HG03175 (cell line): ENCODE measurements around the gene ATP5F1E.
A peak's percentile ranks its signal among the peaks of the same experiment; 100 is the strongest.

Experiments
- ATAC-seq: cut with Tn5 transposase; IDR thresholded peaks from one replicate; pipeline ENCODE4 v1.9.1; 2021; ENCODE audit warnings: mild to moderate bottlenecking, moderate library complexity; ENCODE audit not compliant: unreplicated experiment

Gene ATP5F1E

DNA sequence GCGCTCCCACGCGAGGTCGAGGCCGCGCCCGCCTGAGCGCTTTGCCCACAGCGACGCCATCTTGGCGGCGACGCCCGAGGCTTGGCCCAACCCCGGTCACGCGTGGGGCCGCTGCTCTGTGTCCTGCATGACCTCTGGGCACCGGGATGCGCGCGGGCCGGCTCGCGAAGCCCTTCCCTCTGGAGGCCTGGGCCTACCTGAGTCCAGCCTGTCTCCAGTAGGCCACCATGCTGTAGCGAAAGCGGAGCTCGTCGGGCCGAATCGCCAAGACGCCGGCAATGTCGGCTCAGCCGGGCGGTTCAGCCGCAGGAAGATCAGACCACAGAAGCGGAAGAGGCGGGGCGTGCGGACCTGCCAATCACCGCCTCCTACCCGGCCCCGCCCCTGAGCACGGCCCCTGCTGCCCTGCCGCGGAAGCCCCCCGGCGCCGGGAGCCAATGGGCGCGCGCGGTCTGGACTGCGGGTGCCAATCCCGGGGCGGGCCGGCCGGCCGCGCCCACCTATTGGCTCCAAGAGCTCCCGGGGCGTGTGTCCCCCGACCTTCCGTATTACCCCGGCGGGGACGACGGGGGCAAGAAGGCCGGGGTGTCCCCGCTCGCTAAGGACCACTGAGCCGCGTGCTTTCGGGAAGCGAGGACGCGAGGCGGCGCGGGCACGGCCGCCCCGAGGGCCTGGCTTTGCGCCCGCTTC is at the start of gene ATP5F1E:
TSS of gene ATP5F1E (minus strand) at position 313 of the 690 bp plus-strand sequence. CDS start at position 229, 84 bp downstream.
- ATAC-seq: peak; percentile 91

DNA sequence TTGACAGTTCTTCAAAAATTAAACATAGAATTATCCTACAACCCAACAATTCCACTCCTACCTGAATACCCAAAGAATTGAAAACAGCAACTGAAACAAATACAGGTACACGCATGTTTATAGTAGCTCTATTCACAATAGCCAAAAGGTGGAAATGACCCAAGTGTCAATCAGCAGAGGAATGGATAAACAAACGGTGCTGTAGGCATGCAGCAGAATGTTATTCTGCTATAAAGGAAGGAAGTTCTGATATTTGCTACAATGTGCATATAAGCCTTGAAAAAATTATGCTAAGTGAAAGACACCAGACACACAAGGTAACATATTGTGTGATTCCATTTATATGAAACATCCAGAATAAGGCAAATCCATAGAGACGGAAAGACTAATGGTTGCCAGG is 48.9 kb upstream of the ATP5F1E start:
- no peak for ATAC-seq

DNA sequence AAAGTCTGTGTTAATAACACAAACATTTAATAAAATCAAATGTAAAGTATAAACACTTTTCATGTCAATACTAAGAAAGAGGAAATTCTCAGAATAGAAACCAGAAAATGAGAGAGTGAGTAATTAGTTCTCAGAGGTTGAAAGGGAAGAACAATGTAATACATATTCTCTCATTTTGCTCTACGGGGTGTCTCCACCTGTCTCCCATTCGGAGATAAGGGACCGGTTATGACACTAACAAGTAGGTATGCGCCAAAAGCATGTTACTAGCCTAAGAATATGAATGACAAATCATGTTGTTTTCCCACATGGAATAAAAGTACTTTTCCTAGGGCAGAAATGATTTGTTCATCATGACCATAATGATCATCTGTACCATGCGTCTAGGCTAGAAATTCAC is 46.1 kb upstream of the ATP5F1E start:
- no peak for ATAC-seq

DNA sequence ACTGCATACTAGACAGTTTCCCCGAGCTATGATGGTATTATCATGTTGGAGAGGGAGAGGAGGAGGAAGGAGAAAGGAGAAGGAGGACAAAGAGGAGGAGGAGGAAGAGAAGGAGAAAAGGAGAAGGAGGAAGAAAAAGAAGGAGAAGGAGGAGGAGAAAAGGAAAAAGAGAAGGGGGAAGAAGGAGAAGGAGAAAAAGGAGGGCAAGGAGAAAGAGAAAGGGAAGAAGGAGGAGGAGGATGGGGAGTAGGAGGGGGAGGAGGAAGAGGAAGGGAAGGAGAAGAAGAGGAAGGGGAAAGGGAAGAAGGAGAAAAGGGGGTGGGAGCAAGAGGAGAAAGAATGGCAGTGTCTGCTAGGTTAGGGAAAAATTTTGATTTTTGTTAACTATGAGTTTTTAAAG is 45.6 kb upstream of the ATP5F1E start:
- no peak for ATAC-seq

DNA sequence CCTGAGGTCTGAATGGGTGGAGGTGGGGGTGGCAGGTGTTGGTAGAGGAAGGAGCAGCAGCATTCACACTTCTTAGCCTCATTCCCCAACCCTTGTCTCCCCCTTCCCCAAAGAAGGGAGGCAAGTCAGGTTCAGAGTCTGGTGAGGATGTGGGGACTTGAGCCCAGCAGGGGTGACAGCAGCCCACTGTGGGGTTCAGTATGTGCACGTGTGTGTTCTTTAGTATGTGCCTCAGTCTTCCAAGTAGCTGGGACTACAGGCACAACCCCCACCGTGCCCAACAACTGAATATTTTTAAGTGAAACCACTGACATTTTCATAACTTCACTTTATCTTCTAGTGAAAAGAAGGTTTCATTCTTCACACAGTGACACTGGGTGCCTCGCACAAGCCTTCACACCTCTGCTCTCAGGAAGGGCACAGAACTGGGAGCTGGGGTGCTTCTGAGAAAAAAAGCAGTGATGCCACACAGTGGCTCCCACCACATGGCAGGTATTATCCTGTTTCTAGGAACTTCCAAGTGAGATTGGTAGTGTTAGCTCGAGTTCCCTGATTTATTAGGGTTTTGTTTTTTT is 43.9 kb upstream of the ATP5F1E start:
- ATAC-seq: no peak

DNA sequence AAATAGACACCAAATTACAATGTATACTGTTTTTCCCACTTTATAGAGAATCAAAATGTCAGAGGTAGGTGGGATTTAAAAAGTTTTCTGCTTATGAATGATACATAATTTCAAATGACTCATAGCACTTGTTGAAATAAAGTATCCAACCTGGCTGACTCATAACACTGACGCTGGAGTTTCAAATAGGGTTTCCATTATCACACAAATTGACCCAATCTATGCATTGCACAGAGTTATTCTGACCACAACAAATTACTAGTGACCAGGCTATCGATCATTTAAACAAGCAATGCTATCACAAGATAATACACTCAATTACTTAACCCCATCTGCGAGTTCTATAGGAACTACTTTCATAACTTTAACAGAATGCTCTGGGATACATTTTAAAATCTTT is 42.3 kb upstream of the ATP5F1E start:
- no peak for ATAC-seq

DNA sequence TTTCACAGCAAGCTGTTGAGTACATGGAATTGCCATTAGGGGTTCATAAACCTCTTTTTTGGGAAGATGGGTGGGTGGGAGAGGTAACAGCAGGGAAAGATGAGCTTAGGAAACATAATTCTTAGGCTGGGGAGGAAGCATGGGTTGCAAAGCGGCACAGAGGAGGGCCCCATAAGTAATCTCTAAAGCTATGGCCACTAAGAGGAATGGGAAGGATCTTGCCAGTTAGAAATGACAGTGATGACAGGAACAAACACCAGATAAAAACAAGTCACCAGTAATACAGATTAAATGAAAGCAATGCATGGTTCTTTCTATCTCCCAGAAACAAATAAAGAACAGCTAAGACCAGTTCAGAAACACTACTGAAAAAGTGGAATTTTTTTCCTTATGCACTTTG is 41.4 kb upstream of the ATP5F1E start:
- ATAC-seq: no peak

DNA sequence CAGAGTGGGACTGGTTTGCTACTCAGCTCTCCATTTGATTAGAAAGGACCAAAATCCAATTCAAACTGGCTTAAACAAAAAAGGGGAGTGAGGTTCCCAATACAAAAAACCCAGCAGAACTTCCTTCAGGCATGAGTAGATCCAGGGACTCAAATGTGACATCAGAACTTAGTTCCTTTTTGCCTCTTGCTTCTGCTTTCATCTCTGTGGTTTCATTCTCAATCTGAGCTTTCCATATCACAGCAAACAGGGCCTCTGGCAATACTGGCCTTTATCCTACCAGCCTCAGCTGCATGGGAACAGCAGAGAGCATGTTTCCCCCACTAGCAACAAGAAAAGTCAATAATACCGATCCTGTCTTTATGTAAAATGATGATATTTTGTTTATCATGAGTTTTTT is 39.1 kb upstream of the ATP5F1E start:
- ATAC-seq: no peak

DNA sequence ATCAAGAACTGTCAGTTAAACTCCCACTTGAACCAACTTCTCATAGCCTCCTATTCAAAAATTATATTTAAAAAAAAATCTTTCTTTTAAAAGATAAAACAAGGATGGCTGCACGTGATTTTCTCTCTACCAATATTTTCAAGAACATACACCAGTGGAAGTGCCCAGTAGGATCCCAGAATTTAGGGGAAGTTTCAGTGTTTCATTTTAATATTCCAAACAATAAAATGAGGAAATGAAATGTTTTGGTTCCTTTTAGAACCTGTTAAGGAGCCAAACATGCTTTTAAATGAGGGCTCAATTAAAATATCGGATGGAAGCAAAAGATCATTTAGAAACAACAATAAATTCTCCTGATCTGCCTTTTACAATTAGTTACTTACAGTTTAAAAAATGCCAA is 36.9 kb upstream of the ATP5F1E start:
- ATAC-seq: no peak

DNA sequence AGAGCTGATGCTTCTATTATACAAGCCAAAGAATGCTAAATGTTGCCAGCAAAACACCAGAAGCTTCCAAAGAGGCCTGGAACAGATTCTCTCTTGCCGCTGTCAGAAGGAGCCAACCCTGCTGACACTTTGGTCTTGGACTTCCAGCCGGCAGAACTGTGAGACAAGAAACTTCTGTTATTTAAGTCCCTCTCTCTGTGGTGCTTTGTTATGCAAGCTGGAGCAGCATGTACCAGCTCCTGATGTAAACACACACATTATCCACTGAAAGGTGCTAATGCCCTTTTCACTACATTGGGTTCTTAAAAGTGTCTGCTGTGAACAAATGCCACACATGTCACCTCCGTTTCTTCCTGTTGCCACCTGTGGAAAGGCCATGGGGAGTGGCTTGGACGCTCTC is 36.4 kb upstream of the ATP5F1E start:
- no peak for ATAC-seq

DNA sequence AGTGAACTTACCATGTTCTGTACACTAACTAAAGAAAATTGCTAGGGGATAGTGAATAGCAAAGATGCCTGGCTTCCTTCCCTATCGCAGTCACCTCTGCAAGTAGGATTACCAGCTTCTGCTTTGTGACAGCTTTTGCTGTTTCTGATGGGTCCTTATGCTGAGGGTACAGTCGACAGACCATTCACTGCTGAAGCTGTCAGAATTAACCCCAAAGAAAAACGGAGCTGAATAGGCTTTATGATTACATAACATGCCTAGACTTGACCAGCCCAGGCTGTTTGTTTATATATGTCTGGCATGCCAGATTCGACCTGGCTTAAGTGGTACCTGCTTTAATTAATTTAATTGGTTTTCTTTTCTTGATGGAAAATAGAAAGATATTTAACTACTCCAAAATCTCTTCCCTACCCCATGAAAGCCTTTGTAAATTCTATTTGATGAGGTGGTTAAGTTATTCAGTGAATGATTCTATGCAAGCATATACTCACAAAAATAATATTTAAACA is 32.1 kb upstream of the ATP5F1E start:
- no peak for ATAC-seq

DNA sequence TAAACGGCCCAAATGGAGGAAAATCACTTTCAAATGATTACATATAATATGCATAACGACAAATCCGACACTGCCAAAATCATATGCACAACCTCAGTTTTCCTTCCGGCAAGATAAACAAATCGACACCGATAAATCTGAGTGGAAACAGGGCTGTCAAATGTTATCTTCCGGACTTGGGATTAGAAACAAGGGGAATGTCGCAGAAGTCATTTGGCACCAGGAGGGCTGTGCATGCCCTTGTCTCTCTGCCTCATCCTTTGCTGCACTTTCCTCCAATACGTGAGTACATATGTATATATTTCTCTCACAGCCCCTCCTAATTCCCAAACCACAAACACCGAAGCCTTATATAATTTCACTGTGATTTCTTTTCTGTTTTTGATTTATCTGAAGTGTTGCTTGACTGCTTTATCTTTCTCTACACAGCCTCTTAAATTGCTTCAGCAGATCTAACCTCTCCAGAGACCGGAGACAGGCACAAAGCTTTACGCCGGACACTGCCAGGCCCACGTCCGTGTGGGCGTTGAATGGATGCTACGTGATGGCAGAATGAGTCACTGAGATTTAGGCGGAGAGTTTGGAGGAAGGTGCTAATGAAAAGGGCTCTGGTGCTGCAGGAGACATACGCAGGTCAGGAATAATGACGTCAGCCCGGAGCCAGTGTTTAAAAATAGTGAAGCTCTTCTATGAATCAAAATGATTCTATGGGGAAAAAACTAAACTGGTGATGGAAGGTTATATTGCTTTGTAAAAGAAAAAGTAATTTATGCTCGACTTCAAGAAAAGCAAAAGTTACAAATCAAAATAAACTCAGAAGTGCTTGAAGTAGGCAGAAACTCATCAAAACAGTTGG is 31.5 kb upstream of the ATP5F1E start:
- no peak for ATAC-seq

DNA sequence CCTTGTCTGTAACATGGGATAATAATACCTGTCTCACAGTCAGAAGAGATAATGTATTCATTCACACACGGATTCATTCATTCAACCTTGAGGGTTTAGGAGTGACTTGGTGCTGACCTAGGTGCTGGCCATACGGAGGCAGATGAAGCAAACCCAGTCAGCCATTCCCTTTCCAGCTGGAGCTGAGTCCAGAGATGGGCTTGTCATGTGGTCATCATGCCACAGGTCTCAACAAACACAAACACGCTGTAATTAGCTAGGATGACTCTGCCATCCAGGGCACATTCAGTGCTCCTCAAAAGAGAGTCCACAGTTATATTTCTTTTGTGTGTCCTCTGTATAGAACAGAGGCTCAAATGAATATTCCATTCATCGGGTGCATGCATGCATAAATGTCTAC is 29.9 kb upstream of the ATP5F1E start:
- no peak for ATAC-seq

DNA sequence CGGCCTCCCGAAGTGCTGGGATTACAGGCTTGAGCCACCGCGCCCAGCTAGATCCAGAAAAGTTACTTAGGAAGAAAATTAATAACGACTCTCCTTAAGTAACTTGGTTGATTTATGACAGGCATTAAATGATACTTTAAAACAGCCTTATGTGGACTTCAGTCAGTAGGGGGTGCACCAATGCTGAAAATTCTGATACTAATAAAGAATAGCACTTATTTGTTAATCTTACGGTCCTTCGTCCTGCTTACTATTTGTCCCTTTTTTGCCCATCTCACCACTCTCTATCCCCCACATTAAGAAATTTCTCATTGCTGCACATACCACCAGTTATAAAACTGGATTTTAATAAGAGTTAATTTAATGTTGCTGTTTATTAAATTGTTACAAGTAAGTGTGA is 23.2 kb upstream of the ATP5F1E start:
- ATAC-seq: no peak

DNA sequence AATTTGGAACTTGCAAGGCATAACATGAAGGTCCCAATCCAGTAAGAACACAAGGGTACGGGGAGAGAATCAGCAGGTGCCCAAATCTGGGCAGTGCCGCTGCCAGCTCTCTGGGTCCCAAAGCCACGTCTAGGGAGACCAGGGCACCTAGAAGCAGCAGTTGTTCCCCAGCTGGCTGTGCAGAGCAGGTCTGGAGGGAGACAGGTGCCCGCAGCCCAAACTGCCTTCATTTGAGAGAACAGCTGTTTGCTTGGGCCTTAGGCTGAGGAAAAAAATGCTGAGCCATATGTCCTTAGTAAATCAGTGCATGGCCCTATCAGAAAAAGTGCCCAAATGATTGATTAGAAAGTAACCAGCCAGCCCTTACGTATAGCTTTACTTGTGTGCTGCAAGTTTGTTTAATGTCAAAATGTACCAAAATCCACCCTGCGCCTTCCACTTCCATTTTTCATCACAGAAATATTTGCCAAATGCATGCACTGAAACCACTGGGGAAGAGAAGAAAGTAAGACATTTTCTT is 19.6 kb upstream of the ATP5F1E start:
- ATAC-seq: no peak

DNA sequence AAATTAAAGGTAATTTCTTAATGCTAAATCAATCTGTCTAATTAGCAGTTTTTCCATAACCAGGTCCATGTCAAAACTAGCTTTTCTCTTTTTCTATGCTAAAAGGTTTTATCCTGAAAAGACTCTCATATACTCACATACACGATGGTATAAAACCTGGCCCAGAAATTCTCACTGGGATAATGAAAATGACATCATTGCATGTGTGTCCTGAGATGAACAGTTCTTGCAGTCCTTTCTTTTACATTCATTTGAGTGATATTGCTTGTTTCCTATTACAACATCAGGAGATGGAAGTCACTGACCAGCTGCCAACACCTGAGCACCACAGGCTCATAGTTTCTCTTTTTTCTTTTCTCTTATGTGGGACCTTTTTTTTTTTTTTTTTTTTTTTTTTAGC is 18.3 kb upstream of the ATP5F1E start:
- no peak for ATAC-seq

DNA sequence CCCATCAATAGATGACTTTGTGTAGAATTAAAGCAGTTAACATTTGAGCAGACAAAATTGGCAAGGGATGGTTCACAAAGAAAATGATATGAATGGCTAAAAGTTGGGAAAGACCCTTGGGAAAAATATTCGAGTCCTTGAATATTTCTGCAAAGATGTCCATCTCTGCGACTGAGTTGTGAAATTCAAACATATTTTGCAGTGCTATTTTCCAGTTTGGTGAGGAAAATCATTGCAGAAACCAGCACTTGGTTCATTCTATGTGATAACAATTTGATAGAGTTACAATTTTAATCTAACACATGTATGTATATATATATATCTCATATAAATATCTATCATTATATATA is 16.5 kb upstream of the ATP5F1E start:
- no peak for ATAC-seq

DNA sequence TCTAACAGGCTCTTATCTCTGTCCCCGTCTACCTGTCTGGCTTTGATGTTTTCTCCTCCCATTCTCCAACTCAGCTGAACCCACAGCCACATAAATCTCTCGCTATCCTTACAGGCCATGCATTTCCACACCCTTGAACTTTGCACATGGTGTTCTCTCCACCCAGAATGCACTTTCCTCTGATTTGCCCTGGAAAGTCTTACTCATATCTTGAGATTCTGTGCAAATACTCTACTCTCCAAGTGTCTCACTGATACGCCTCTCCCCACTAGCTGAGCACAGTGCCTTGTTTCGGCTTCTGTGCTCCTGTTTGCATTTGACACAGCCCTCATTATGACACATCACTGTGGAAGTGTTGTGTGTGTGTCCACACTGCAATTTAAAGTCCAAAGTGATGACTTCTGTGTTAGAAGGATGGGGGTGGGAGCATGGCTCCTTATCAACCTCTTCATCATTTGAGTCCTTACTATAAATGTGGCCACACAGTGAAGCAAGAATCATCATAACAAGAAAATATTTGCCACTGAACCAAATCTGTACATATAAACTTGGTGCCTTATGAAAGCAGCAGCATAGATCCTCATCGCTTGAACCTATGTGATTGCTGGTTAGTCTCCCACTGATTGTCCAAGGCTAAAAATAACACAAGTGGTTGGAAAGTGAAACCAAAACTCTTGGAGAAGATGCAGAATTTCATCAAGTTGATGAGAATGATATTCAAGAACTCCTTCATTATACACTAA is 16.0 kb upstream of the ATP5F1E start:
- ATAC-seq: no peak

DNA sequence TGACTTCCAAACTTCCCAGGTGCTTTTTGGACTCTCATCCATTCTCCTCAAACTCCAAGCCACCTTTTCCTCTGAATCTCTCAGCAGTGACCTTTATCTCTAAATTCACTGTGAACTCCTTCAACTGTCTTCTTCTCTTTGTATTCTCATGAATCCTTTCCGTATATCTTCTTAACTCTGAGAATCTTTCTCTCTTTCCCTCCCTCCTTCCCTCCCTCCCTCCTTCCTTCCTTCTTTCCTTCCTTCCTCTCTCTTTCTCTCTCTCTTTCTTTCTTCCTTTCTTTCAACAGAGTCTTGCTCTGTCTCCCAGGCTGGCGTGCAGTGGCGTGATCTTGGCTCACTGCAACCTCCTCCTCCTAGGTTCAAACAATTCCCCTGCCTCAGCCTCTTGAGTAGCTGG is 14.7 kb upstream of the ATP5F1E start:
- no peak for ATAC-seq

DNA sequence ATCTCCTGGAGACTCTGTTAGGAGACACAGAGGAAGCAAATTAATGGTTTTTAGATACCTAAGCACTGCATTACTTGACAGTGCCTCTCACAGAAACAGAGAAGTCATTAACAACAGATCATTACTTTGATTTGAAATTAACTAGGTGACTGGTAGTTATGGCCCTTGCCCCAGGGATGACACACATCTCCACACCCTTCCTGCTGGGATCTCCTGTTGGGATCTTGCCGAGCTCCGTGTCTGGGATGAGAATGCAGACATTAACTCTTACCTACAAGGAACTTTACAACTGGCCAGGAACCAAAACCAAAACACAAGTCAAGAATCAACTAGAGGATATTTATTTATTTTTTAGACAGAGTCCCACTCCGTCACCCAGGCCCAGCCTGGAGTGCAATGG is 12.7 kb upstream of the ATP5F1E start:
- ATAC-seq: no peak

DNA sequence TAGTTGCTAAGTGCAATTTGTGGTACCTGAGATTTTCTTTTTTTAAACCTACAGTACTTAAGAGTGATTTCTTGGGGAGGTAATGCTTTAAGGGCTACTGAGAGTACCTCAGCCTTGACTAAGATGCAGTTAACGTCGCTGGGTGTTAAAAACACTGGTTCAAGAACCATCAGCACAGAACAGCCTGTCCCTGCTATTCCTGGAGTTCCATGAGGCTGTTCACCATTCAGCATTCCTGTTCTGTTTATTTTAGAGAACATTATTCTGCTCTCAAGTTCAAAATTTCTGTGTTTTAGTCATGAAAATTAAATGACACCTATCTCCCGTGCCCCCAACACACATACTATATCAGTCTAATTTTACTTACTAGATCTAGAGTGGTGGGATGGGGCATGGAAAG is 12.2 kb upstream of the ATP5F1E start:
- no peak for ATAC-seq
